ENCODE results near the gene WDR59.
"Not testable (repeated sequence)": the region's sequence is repeated elsewhere in the genome, so short reads cannot be mapped to it uniquely, and the experiment has no call there.

The WDR59 gene

DNA sequence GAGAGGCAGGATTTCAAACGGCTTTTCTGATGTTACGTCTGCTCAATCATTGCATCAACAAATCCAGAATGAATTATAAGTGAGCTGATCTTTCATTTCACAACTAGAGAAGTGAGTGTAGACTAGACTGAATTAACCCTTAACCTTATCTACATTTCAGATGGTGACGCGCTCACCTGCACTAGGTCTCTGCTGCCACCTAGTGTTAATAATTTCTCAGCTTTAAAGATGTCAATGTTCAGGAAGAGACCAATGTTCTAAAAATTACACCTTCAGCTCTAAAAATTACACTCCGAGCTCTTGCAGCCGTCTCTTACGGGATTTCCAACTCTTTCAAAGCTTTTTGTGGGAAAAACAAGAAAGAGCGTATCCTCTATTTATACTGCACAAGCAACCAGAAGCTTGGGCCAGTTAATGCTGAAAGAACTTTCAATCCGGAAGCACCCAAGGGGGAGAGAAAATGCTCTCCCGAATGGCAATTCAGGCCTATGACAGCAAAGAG, 122.1 kb downstream of the WDR59 start:
- Mint-ChIP-seq H3K9me3 (no peaks in the 10 kb centered on the region), H3K27ac (peak overlapping the region; percentile 11), H3K36me3 (no peaks in the 10 kb centered on the region), H3K4me1 (peaks cover 7% of the 10 kb centered on the region), H3K27me3 (peaks cover 2% of the 10 kb centered on the region), H3K4me3 (no peak overlapping the region)
- DNase-seq (ENCODE audit: low spot score in 2 of 2) = peak in 1 of 2 donors; percentile 50
- ATAC-seq (ENCODE audit: low read depth) = peak; percentile 60

DNA sequence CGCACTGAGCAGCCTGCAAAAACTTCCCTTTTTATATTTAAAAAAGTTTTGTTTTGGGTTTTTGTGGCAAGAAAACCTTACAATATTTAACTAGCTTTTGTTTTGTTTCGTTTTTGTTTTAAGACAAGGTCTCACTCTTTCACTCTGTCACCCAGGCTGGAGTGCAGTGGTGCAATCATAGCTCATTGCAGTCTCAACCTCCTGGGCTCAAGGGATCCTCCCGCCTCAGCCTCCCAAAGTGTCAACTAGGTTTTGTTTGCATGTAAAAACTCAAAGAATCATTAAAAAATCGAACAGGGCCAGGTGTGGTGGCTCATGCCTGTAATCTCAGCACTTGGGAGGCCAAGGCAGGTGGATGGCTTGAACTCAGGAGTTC, 132.4 kb downstream of the WDR59 start:
- Mint-ChIP-seq H3K4me3 (no peak overlapping the region), H3K36me3 (no peaks in the 10 kb centered on the region), H3K27me3 (peaks cover 4% of the 10 kb centered on the region), H3K4me1 (no peaks in the 10 kb centered on the region), H3K9me3 (no peaks in the 10 kb centered on the region), H3K27ac (no peak overlapping the region)
- DNase-seq (ENCODE audit: low spot score in 2 of 2) (no peak), ATAC-seq (ENCODE audit: low read depth) (no peak)

DNA sequence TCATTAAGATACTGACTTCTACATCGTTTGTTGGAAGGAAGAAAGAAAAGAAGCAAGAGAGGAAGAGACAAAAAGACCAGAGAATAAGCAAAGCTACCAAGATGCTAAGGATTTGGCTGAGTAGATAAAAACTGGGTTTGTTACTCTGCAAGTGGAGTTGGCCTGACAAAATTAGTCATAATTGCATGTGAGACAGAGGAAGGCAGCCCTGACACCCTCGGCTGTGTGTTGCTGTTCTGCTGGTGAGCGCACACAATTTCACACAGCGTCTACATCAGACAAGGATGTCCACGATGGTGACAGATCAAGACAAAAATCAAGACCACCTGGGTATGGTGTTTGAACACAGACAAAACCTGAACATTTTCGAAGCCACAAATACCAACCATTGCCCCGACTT, 134.9 kb downstream of the WDR59 start:
- DNase-seq (ENCODE audit: low spot score in 2 of 2) = no peak
- H3K27ac Mint-ChIP-seq = no peak overlapping the region
- H3K4me3 Mint-ChIP-seq = no peak overlapping the region
- peaks cover 6% of the 10 kb centered on the region for H3K27me3 Mint-ChIP-seq
- H3K4me1 Mint-ChIP-seq = no peaks in the 10 kb centered on the region
- no peak for ATAC-seq (ENCODE audit: low read depth)
- no peaks in the 10 kb centered on the region for H3K9me3 Mint-ChIP-seq
- H3K36me3 Mint-ChIP-seq = no peaks in the 10 kb centered on the region

DNA sequence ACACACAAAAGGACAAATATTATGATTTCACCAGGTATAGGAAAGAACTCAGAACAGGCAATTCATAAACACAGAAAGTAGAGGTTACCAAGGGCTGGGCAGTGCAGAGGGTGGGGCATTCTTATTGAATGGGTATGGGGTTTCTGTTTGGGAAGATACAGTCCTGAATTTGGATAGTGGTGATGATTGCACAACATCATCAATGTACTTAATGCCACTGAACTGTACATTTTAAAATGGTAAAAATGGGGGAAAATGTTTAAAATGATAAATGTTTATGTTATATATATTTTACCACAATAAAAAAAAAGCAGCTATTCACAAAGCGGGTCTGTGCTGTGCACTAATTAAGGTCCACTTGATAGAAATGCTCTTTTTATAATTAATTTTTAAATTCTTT, 137.7 kb downstream of the WDR59 start:
- ATAC-seq (ENCODE audit: low read depth) (no peak), DNase-seq (ENCODE audit: low spot score in 2 of 2) (no peak)
- Mint-ChIP-seq H3K4me1 (no peaks in the 10 kb centered on the region), H3K4me3 (no peak overlapping the region), H3K27me3 (peaks cover 7% of the 10 kb centered on the region), H3K36me3 (no peaks in the 10 kb centered on the region), H3K27ac (no peak overlapping the region), H3K9me3 (no peaks in the 10 kb centered on the region)

DNA sequence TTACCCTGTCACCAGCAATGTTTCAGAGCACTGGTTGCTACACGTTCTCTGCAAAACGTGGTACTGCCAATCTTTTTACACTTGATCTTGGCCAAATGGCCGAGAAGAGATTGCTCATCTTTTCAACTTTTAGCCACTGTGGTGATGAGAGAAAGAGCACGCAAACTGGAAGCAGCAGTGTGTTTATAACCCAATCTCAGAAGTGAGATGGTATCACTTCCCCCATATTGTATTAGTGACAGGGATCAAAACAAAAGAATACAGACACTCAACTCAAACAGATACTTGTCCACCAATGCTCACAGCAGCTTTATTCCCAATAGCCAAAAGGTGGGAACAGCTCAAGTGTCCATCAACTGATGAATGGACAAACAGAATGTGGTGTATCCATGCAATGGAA, 138.2 kb downstream of the WDR59 start:
- Mint-ChIP-seq H3K27me3 (peaks cover 7% of the 10 kb centered on the region), H3K9me3 (no peaks in the 10 kb centered on the region), H3K4me1 (no peaks in the 10 kb centered on the region), H3K4me3 (no peak overlapping the region), H3K36me3 (no peaks in the 10 kb centered on the region), H3K27ac (no peak overlapping the region)
- ATAC-seq (ENCODE audit: low read depth) = no peak
- DNase-seq (ENCODE audit: low spot score in 2 of 2) = no peak

DNA sequence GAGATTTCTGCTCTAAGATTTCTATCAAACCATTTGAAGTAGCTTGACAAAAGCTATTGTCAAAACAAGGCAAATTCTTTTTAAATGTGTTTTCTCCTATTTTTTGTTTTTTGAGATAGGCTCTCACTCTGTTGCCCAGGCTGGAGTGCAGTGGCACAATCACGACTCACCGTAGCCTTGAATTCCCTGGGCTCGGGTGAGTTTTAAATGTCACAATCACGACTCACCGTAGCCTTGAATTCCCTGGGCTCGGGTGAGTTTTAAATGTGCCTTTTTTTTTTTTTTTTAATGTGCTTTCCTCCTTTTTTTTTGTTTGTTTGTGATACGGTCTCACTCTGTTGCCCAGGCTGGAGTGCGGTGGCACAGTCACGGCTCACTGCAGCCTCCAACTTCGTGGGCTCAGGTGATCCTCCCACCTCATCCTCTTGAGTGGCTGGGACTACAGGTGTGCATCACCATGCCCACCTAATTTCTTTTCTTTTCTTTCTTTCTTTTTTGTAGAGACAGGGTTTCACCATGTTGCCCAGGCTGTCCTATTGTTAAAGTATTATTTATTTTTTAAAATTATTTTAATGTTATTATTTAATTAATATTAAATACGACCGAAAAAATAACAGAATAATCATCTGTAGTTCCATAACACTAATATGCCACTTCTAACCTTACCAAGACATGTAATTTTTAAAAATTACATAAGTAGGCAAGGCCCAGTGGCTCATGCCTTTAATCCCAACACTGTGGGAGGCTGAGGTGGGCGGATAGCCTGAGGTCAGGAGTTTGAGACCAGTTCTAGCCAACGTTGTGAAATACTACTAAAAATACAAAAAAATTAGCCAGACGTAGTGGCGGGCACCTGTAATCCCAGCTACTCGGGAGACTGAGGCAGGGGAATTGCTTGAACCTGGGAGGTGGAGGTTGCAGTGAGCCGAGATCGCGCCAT, 140.6 kb downstream of the WDR59 start:
- H3K9me3 Mint-ChIP-seq = no peaks in the 10 kb centered on the region
- H3K27ac Mint-ChIP-seq = no peak overlapping the region
- H3K27me3 Mint-ChIP-seq = peaks cover 9% of the 10 kb centered on the region
- H3K36me3 Mint-ChIP-seq = no peaks in the 10 kb centered on the region
- no peak for DNase-seq (ENCODE audit: low spot score in 2 of 2)
- H3K4me3 Mint-ChIP-seq = no peak overlapping the region
- no peak for ATAC-seq (ENCODE audit: low read depth)
- H3K4me1 Mint-ChIP-seq = no peaks in the 10 kb centered on the region

DNA sequence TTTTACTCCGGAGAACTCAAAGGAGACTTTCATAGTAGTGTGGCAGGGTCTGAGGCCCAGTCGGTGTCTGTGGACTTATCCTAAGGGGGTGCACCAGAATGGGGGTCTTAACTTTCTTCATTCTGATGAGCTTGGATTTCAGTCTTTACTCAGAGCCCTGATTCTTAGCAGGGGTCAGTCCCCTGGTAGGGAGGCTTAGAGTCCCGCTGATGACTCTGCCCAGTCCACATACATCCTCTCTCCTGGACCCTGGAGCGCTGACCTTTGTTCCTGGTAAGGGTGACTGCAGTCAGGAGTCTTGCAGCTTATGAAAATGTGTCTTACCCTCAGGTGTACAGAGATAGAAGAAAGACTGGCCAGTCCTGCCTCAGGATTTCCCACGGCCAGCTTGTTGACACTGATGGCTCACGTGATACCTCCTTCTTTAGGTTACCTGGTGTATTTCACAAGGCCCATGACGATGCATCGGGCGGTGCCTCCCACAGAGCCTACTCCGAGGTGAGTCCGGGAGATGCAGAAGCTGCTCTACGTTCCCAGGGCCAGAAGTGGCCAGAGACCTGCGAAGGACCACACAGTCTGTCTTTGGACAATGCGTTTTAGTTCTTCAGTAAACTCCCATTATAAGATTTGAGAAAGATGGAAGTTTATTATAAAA, 141.4 kb downstream of the WDR59 start:
- not testable (repeated sequence) for H3K27me3 Mint-ChIP-seq; DNase-seq (ENCODE audit: low spot score in 2 of 2); H3K4me1 Mint-ChIP-seq; H3K4me3 Mint-ChIP-seq; ATAC-seq (ENCODE audit: low read depth); H3K36me3 Mint-ChIP-seq; H3K27ac Mint-ChIP-seq; H3K9me3 Mint-ChIP-seq

DNA sequence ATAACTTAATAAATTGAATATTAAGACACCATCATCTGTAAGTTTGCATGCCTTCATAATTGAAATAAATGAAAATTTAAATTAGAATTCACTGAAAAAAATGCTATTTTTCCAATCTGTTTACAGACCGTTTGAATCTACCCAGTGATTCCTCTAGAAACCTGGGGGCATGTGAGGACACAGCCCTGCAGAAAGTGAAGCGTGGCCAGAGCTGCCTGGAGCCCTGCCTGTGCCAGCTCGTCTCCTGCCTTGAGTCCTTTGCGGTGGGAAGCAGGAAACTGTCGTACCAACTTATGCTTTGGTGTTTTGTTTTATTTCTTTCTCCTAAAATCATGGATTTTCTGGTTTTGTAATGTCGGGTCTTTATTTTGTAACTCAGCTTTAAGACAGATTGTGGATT, 142.5 kb downstream of the WDR59 start:
- H3K27ac Mint-ChIP-seq = no peak overlapping the region
- no peaks in the 10 kb centered on the region for H3K36me3 Mint-ChIP-seq
- H3K27me3 Mint-ChIP-seq = peaks cover 9% of the 10 kb centered on the region
- ATAC-seq (ENCODE audit: low read depth) = no peak
- H3K9me3 Mint-ChIP-seq = no peaks in the 10 kb centered on the region
- no peak overlapping the region for H3K4me3 Mint-ChIP-seq
- H3K4me1 Mint-ChIP-seq = no peaks in the 10 kb centered on the region
- no peak for DNase-seq (ENCODE audit: low spot score in 2 of 2)

DNA sequence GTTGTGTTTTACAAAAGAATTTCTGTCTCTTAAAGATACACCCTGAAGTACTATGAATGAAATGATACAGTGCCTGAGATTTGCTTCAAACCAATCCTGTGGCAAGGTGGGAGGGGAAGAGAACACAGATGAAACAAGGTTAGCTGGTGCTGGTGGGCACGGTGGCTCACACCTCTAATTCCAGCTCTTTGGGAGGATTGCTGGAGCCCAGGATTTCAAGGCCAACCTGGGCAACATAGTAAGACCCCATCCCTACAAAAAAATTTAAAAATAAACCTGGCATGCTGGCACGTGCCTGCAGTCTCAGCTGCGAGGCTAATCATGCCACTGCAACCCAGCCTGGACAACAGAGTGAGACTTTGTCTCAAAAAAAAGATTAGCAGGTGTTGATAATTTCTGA, 143.0 kb downstream of the WDR59 start:
- Mint-ChIP-seq H3K36me3 (no peaks in the 10 kb centered on the region), H3K27ac (no peak overlapping the region), H3K4me1 (no peaks in the 10 kb centered on the region), H3K27me3 (peaks cover 6% of the 10 kb centered on the region), H3K9me3 (no peaks in the 10 kb centered on the region), H3K4me3 (no peak overlapping the region)
- no peak for ATAC-seq (ENCODE audit: low read depth)
- DNase-seq (ENCODE audit: low spot score in 2 of 2) = no peak

DNA sequence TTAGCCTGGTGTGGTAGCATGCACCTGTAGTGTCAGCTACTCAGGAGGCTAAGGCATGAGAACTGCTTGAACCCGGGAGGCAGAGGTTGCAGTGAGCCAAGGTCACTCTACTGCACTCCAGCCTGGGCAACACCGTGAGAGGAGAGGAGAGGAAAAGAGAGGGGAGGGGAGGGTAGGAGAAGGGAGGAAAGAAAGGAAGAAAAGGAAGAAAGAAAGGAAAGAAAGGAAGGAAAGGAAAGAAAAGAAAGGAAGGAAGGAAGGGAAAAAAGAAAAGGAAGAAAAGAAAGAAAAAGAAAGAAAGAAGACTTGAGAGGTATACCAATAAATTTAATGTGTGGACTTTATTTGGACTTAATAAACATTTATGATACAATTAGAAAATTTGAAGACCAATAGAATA, 143.5 kb downstream of the WDR59 start:
- no peak for ATAC-seq (ENCODE audit: low read depth)
- H3K9me3 Mint-ChIP-seq = no peaks in the 10 kb centered on the region
- peaks cover 3% of the 10 kb centered on the region for H3K27me3 Mint-ChIP-seq
- H3K27ac Mint-ChIP-seq = no peak overlapping the region
- H3K36me3 Mint-ChIP-seq = no peaks in the 10 kb centered on the region
- no peak for DNase-seq (ENCODE audit: low spot score in 2 of 2)
- H3K4me1 Mint-ChIP-seq = no peaks in the 10 kb centered on the region
- H3K4me3 Mint-ChIP-seq = no peak overlapping the region

DNA sequence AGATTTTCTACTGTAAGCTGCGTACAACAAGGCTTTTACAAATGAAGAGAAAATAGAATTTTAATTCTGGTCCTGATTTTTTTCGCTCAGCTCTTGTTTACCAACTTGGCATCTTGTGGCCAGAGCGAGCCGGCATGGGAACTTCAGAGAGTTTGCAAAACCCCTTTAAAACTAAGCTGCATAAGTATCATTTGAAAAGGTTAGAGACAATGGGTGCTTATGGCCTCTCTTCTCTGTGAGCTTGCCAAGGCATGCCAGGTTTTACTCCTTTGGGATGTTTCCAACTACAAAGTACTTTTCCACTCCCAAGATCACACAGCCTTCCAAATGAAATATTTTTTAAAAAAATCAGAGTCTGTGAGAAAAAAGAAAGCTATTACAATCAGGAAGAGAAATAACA, 147.9 kb downstream of the WDR59 start:
- ATAC-seq (ENCODE audit: low read depth) (no peak), DNase-seq (ENCODE audit: low spot score in 2 of 2) (no peak)
- H3K4me3 Mint-ChIP-seq = no peak overlapping the region
- peaks cover 2% of the 10 kb centered on the region for H3K27me3 Mint-ChIP-seq
- H3K9me3 Mint-ChIP-seq = no peaks in the 10 kb centered on the region
- no peak overlapping the region for H3K27ac Mint-ChIP-seq
- H3K4me1 Mint-ChIP-seq = no peaks in the 10 kb centered on the region
- no peaks in the 10 kb centered on the region for H3K36me3 Mint-ChIP-seq

DNA sequence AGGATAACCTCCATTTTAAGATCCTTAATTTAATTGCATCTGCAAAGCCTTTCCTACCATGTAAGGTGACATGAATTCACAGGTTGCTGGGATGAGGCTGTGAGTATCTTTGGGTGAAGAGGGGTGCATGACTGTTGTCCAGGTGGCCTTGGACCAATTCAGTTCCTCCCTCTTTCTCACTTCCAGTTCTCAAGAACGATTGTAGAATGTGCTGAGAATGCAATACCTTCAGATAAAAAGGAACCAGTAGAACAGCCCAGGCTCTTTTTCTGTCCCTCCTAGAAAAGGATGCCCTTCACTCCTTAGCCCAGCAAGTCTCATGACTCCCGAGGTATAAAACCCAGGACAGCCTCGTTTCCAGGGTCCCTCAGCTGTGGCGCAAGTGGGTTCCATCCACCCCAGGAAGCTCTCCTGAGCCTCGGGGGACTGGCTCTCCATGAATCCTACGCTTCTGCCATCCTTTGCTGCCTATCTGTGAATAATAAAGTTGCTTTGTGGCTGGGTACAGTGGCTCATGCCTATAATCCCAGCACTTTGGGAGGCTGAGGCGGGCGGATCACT, 148.7 kb downstream of the WDR59 start:
- no peaks in the 10 kb centered on the region for H3K9me3 Mint-ChIP-seq
- no peak overlapping the region for H3K4me3 Mint-ChIP-seq
- no peaks in the 10 kb centered on the region for H3K4me1 Mint-ChIP-seq
- no peak overlapping the region for H3K27ac Mint-ChIP-seq
- peaks cover 2% of the 10 kb centered on the region for H3K27me3 Mint-ChIP-seq
- H3K36me3 Mint-ChIP-seq = no peaks in the 10 kb centered on the region
- DNase-seq (ENCODE audit: low spot score in 2 of 2) (no peak), ATAC-seq (ENCODE audit: low read depth) (no peak)

DNA sequence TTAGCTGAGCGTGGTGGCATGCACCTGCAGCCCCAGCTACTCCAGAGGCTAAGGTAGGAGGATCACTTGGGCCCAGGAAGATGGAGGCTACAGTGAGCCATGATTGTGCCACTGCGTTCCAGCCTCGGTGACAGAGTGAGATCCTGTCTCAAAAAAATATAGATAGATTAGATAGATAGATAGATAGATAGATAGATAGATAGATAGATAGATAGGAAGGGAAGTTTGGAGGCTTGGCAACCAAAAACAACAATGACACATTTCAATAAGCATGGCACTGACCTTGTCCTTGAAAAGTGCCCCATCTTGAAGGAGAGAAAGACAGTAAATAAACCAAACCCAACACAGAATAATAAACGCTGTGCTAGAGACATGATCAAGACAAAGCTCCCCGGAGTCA, 152.7 kb downstream of the WDR59 start:
- H3K27ac Mint-ChIP-seq = no peak overlapping the region
- peaks cover 9% of the 10 kb centered on the region for H3K9me3 Mint-ChIP-seq
- peaks cover 5% of the 10 kb centered on the region for H3K27me3 Mint-ChIP-seq
- H3K36me3 Mint-ChIP-seq = peaks cover 5% of the 10 kb centered on the region
- DNase-seq (ENCODE audit: low spot score in 2 of 2) = no peak
- no peak for ATAC-seq (ENCODE audit: low read depth)
- no peak overlapping the region for H3K4me3 Mint-ChIP-seq
- no peaks in the 10 kb centered on the region for H3K4me1 Mint-ChIP-seq

DNA sequence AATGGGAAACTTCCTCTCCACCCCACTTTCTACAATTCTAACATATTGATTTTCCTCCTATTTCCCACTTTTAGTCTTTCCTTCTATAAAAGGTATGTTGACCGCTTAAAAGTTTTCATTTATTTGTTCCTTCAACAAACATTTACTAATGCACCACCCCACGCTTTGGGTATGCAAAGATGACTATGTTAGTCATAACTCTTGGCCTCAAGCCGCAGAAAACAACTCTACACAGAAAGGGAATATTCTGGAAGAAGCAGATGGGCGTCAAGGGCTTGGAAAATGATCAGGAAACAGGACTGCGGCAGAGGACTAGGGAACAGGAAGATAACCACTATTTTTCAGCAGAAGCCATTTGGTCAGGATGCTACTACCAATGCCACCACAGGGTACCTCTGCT, 153.5 kb downstream of the WDR59 start:
- no peak overlapping the region for H3K27ac Mint-ChIP-seq
- H3K4me1 Mint-ChIP-seq = no peaks in the 10 kb centered on the region
- peaks cover 9% of the 10 kb centered on the region for H3K9me3 Mint-ChIP-seq
- no peak for ATAC-seq (ENCODE audit: low read depth)
- H3K4me3 Mint-ChIP-seq = no peak overlapping the region
- H3K36me3 Mint-ChIP-seq = peaks cover 5% of the 10 kb centered on the region
- no peak for DNase-seq (ENCODE audit: low spot score in 2 of 2)
- H3K27me3 Mint-ChIP-seq = peaks cover 9% of the 10 kb centered on the region
